HCT116 (cell line): ENCODE results near the gene FAM240B. TPM values are rescaled to one million over a fixed set of nuclear protein-coding genes. Genes with fewer than 3 reads are reported as not detected.

ENCODE experiments used
- ATAC-seq: fragments of 200-7000 bp; cut with Tn5 transposase; 2 replicates; pipeline ENCODE4 v1.9.1; 2020; ENCODE audit warnings: mild to moderate bottlenecking, moderate library complexity
- BruUV-seq: library from RNA; stranded (reverse); fragments of 400-500 nt; replicated peaks from 2 replicates; lab custom pipeline; 2021; lab: Mats Ljungman, UMichigan
- CTCF ChIA-PET: fragments of 300-600 bp; sonication (Branson Sonifier 250); formaldehyde crosslinking; loops from one replicate; lab custom pipeline; 2021; ENCODE audit warnings: antibody characterized with exemption; lab: Charles Lee
- POLR2A ChIA-PET: fragments of 300-600, 350-600 bp; sonication (Branson Sonifier 250); formaldehyde crosslinking; loops from one replicate; lab custom pipeline; 2021; ENCODE audit warnings: antibody characterized with exemption; lab: Charles Lee
- RAD21 ChIA-PET, 2 experiments: fragments of 300-600 bp; sonication (Branson Sonifier 250); formaldehyde crosslinking; loops; one replicate each; lab custom pipeline; 2023; ENCODE audit warnings: low total read pairs in 2 of 2; ENCODE audit not compliant: uncharacterized antibody in 2 of 2, unreplicated experiment in 2 of 2, low non-redundant PET in 1 of 2; lab: Charles Lee
- DNase-seq: peaks from one replicate; pipeline ENCODE4 v3.0.0-alpha.2; 2010; ENCODE audit warnings: low read depth, low spot score
- H2AFZ ChIP-seq: fragments of 200-600 bp; shearing (Covaris generic), sonication (generic); 2 replicates; pipeline ENCODE4 v1.6.1; 2017; ENCODE audit warnings: low read depth, mixed run types, mixed read lengths, antibody characterized with exemption, low read length; ENCODE audit not compliant: poor library complexity, severe bottlenecking
- H3K27ac ChIP-seq: 2 replicates; pipeline ENCODE4 v1.5.1; 2012; ENCODE audit warnings: low read depth, low read length
- H3K27me3 ChIP-seq: fragments of 200-600 bp; sonication (generic); 2 replicates; pipeline ENCODE4 v1.6.1; 2016; ENCODE audit warnings: mixed run types, low read length, mixed read lengths; ENCODE audit not compliant: insufficient read depth
- H3K36me3 ChIP-seq, 2 experiments: fragments of 200-500 bp in 1 of 2; fragments of 200-600 bp in 1 of 2; sonication (Bioruptor generic) in 1 of 2; sonication (generic) in 1 of 2; 2 replicates each; pipeline versions ENCODE4 v1.5.1 to v1.6.1; 2014 to 2016; ENCODE audit warnings: low read length in 2 of 2, inconsistent platforms in 1 of 2, mixed read lengths in 1 of 2, mixed run types in 1 of 2; ENCODE audit not compliant: insufficient read depth in 2 of 2, control insufficient read depth in 1 of 2
- H3K4me1 ChIP-seq, 2 experiments: fragments of 200-600 bp in 1 of 2; sonication (generic) in 1 of 2; 2 replicates each; pipeline versions ENCODE4 v1.5.1 to v1.6.1; 2012 to 2017; ENCODE audit warnings: low read length in 2 of 2, inconsistent platforms in 1 of 2, mild to moderate bottlenecking in 1 of 2, mixed read lengths in 1 of 2, mixed run types in 1 of 2, moderate library complexity in 1 of 2; ENCODE audit not compliant: insufficient read depth in 2 of 2, control insufficient read depth in 1 of 2
- H3K4me2 ChIP-seq: fragments of 200-600 bp; sonication (generic); 2 replicates; pipeline ENCODE4 v1.6.1; 2017; ENCODE audit warnings: mixed run types, low read length, mixed read lengths
- H3K4me3 ChIP-seq, 2 experiments: fragments of 200-600 bp in 1 of 2; sonication (generic) in 1 of 2; replicated peaks in 1 of 2; 2 replicates each; pipeline ENCODE4 v1.5.1; 2011 to 2016; ENCODE audit warnings: low read length in 2 of 2, control low read depth in 1 of 2, low read depth in 1 of 2, mild to moderate bottlenecking in 1 of 2, mixed read lengths in 1 of 2, mixed run types in 1 of 2
- H3K79me2 ChIP-seq: fragments of 200-600 bp; sonication (generic); 2 replicates; pipeline ENCODE4 v1.6.1; 2017; ENCODE audit warnings: mild to moderate bottlenecking, mixed run types, low read length, moderate library complexity, mixed read lengths; ENCODE audit not compliant: insufficient read depth
- H3K9ac ChIP-seq: fragments of 200-600 bp; sonication (generic); 2 replicates; pipeline ENCODE4 v1.6.1; 2016; ENCODE audit warnings: low read length, mixed read lengths
- H3K9me2 ChIP-seq: fragments of 200-600 bp; sonication (generic), shearing (Covaris generic); 2 replicates; pipeline ENCODE4 v1.6.1; 2017; ENCODE audit warnings: mixed run types, mild to moderate bottlenecking, moderate library complexity; ENCODE audit not compliant: insufficient read depth
- H3K9me3 ChIP-seq, 2 experiments: fragments of 200-500 bp in 1 of 2; fragments of 200-600 bp in 1 of 2; sonication (Bioruptor generic) in 1 of 2; sonication (generic) in 1 of 2; 2 replicates each; pipeline ENCODE4 v1.6.1; 2014 to 2017; ENCODE audit warnings: low read length in 2 of 2, mixed read lengths in 2 of 2, inconsistent platforms in 1 of 2, low read depth in 1 of 2, mild to moderate bottlenecking in 1 of 2, mixed run types in 1 of 2, moderate library complexity in 1 of 2; ENCODE audit not compliant: control insufficient read depth in 1 of 2, insufficient read depth in 1 of 2
- H4K20me1 ChIP-seq: fragments of 200-600 bp; sonication (generic), shearing (Covaris generic); 2 replicates; pipeline ENCODE4 v1.6.1; 2017; ENCODE audit warnings: mixed run types, mild to moderate bottlenecking, moderate library complexity; ENCODE audit not compliant: insufficient read depth
- CBX3 ChIP-seq: IDR thresholded peaks from 2 replicates; pipeline ENCODE4 v1.6.1; 2012; ENCODE audit warnings: low read depth
- CTCF ChIP-seq, 3 experiments: fragments of 200-600 bp in 1 of 3; sonication (generic) in 1 of 3; IDR thresholded peaks in 2 of 3; conservative IDR thresholded peaks in 1 of 3; 2 replicates each; pipeline ENCODE4 v1.5.1; 2012 to 2017; ENCODE audit warnings: low read depth in 2 of 3, low read length in 2 of 3, antibody characterized with exemption in 1 of 3, borderline replicate concordance in 1 of 3, control low read depth in 1 of 3, mild to moderate bottlenecking in 1 of 3, mixed read lengths in 1 of 3, mixed run types in 1 of 3, moderate library complexity in 1 of 3; ENCODE audit not compliant: insufficient read depth in 1 of 3
- EZH2phosphoT487 ChIP-seq: fragments of 200-600 bp; IDR thresholded peaks from 2 replicates; pipeline ENCODE4 v1.6.1; 2018; ENCODE audit warnings: antibody characterized with exemption, borderline replicate concordance
- FOSL1 ChIP-seq: IDR thresholded peaks from 2 replicates; pipeline ENCODE4 v1.6.1; 2012; ENCODE audit warnings: low read depth
- JUND ChIP-seq: IDR thresholded peaks from 2 replicates; pipeline ENCODE4 v1.6.1; 2012
- intact Hi-C: fragments of 100-400 bp; cut with micrococcal nuclease; formaldehyde crosslinking; loops from 2 replicates; pipeline ENCODE4 v1.10.0; 2022
- total RNA-seq: library from RNA; stranded (reverse); gene quantifications from one replicate; pipeline ENCODE4 v1.2.1, GENCODE V29; 2021; ENCODE audit not compliant: unreplicated experiment
- TF ChIP-seq, protein P1 (sequence below): IDR thresholded peaks from 2 replicates; pipeline ENCODE4 v1.6.1; 2011; ENCODE audit warnings: mild to moderate bottlenecking, low read length, moderate library complexity; ENCODE audit not compliant: insufficient replicate concordance; ENCODE audit errors: extremely low read depth

Gene FAM240B
- total RNA-seq, 1 experiment from 2014 or later = not detected

DNA sequence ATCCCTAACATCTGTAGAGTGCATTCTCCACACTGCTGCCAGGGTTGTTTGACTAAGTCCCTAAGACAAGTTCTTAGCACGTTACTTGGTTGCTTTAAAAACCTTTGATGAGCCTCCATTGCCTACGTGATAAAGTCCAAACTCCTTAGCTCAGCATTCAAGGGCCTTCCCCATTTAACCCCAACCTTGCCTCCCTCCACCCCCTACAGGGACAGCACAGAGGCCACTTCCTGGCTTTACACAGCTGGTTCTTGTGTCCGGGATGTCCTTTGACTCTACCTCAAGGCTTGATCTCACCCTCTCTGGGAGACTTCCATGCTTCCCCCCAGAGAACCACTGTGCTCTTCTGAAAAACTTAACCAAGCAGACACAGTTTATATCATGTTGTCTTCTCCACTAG, 29.4 kb downstream of the FAM240B start:
- ChIA-PET POLR2A (no interaction called here), RAD21 (no interaction called here), CTCF (interaction anchor here (1.5 kb wide), 1 partner anchor 48 kb away, joined by 4 read pairs; no protein-coding TSS in a partner anchor)
- Histone ChIP-seq H3K36me3 (no peaks in the 10 kb centered on the region), H3K79me2 (no peaks in the 10 kb centered on the region), H3K4me1 (peaks cover 10 to 18% of the 10 kb centered on the region in 2 experiments; a peak in 3 of 4 replicates), H3K4me3 (no peak overlapping the region), H2AFZ (no peak overlapping the region), H3K9me3 (no peaks in the 10 kb centered on the region), H3K9ac (no peak overlapping the region), H3K27me3 (no peaks in the 10 kb centered on the region), H3K9me2 (no peaks in the 10 kb centered on the region), H4K20me1 (no peaks in the 10 kb centered on the region), H3K4me2 (no peak overlapping the region), H3K27ac (no peak overlapping the region)
- TF ChIP-seq EZH2phosphoT487 (no peak), FOSL1 (no peak), JUND (no peak), CTCF (IDR thresholded peaks at IDR 0.05 in 2 of 3, conservative IDR thresholded peaks at IDR 0.05 in 1 of 3; ENCODE audit: borderline replicate concordance in 1 of 3, insufficient read depth in 1 of 3, low read depth in 2 of 3, low read length in 2 of 3) (no peak), CBX3 (no peak)
- TF ChIP-seq, protein P1, sequence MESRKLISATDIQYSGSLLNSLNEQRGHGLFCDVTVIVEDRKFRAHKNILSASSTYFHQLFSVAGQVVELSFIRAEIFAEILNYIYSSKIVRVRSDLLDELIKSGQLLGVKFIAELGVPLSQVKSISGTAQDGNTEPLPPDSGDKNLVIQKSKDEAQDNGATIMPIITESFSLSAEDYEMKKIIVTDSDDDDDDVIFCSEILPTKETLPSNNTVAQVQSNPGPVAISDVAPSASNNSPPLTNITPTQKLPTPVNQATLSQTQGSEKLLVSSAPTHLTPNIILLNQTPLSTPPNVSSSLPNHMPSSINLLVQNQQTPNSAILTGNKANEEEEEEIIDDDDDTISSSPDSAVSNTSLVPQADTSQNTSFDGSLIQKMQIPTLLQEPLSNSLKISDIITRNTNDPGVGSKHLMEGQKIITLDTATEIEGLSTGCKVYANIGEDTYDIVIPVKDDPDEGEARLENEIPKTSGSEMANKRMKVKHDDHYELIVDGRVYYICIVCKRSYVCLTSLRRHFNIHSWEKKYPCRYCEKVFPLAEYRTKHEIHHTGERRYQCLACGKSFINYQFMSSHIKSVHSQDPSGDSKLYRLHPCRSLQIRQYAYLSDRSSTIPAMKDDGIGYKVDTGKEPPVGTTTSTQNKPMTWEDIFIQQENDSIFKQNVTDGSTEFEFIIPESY = no peak
- intact Hi-C loops = no loop called here
- BruUV-seq = no TSS peak
- DNase-seq = no peak
- no peak for ATAC-seq
